CD4-positive, alpha-beta T cell (primary cell): ENCODE results near the gene RIOK2. TPM values are rescaled to one million over a fixed set of nuclear protein-coding genes. Genes with fewer than 3 reads are reported as not detected.
A peak's percentile ranks its signal among the peaks of the same experiment; 100 is the strongest.
"Not testable (repeated sequence)": the region's sequence is repeated elsewhere in the genome, so short reads cannot be mapped to it uniquely, and the experiment has no call there.

Experiments
- ATAC-seq: fragments of 200-7000 bp; cut with Tn5 transposase; one replicate; pipeline ENCODE4 v1.10.0; 2022; ENCODE audit warnings: mild to moderate bottlenecking; ENCODE audit not compliant: poor library complexity
- CTCF ChIA-PET: fragments of 350-600 bp; sonication (Branson Sonifier 250); formaldehyde crosslinking; loops from one replicate; lab custom pipeline; 2021; ENCODE audit warnings: antibody characterized with exemption, inconsistent platforms; lab: Charles Lee
- POLR2A ChIA-PET: fragments of 350-600 bp; sonication (Branson Sonifier 250); formaldehyde crosslinking; loops from one replicate; lab custom pipeline; 2021; ENCODE audit warnings: antibody characterized with exemption, inconsistent platforms; lab: Charles Lee
- DNase-seq, 14 experiments: peaks; one replicate each; pipeline ENCODE4 v3.0.0-alpha.2; 2013 to 2020; ENCODE audit warnings: mixed read lengths in 2 of 14
- H3K27ac ChIP-seq, 2 donors: one replicate each; pipeline versions ENCODE4 v1.5.1 to v1.7.0; 2013; ENCODE audit warnings: low read length in 2 of 2, low read depth in 1 of 2, mild to moderate bottlenecking in 1 of 2
- H3K27me3 ChIP-seq, 2 experiments: 1 replicate in 1 of 2; 2 replicates in 1 of 2; pipeline versions ENCODE4 v1.6.1 to v1.7.0; 2013; ENCODE audit warnings: low read length in 2 of 2, control low read depth in 1 of 2, mild to moderate bottlenecking in 1 of 2, moderate library complexity in 1 of 2; ENCODE audit not compliant: insufficient read depth in 2 of 2, control insufficient read depth in 1 of 2
- H3K36me3 ChIP-seq: one replicate; pipeline ENCODE4 v1.6.1; 2013; ENCODE audit warnings: low read length, control low read depth; ENCODE audit not compliant: insufficient read depth
- H3K4me1 ChIP-seq: one replicate; pipeline ENCODE4 v1.6.1; 2013; ENCODE audit warnings: low read length, control low read depth; ENCODE audit not compliant: insufficient read depth
- H3K4me3 ChIP-seq: one replicate; pipeline ENCODE4 v1.5.1; 2013; ENCODE audit warnings: mild to moderate bottlenecking, low read length, moderate library complexity
- H3K9me3 ChIP-seq, 2 experiments: 1 replicate in 1 of 2; 2 replicates in 1 of 2; pipeline versions ENCODE4 v1.6.1 to v1.7.0; 2013; ENCODE audit warnings: low read length in 2 of 2, mild to moderate bottlenecking in 2 of 2, control low read depth in 1 of 2, moderate library complexity in 1 of 2; ENCODE audit not compliant: control insufficient read depth in 1 of 2, insufficient read depth in 1 of 2
- H3K27ac Mint-ChIP-seq: one replicate; pipeline ENCODE4 v1.8.0; 2020; ENCODE audit warnings: mixed read lengths
- H3K27me3 Mint-ChIP-seq: one replicate; pipeline ENCODE4 v1.8.0; 2021; ENCODE audit warnings: mixed read lengths
- H3K36me3 Mint-ChIP-seq: one replicate; pipeline ENCODE4 v1.8.0; 2021; ENCODE audit warnings: low read depth, mixed read lengths
- H3K4me1 Mint-ChIP-seq: one replicate; pipeline ENCODE4 v1.8.0; 2021; ENCODE audit warnings: low read depth, mixed read lengths
- H3K4me3 Mint-ChIP-seq: one replicate; pipeline ENCODE4 v1.8.0; 2020; ENCODE audit warnings: mild to moderate bottlenecking, mixed read lengths
- H3K9me3 Mint-ChIP-seq: one replicate; pipeline ENCODE4 v1.8.0; 2020; ENCODE audit warnings: mixed read lengths
- intact Hi-C, 2 experiments: fragments of 100-400 bp; cut with DNase I in 1 of 2; cut with micrococcal nuclease in 1 of 2; formaldehyde crosslinking; loops; one replicate each; pipeline versions ENCODE4 v1.15.1 to v1.9.0; 2023 to 2025; cut with DNase I, micrococcal nuclease
- total RNA-seq, 174 experiments: library from RNA in 2 of 174; stranded (reverse) in 2 of 174; gene quantifications; one replicate each; pipeline ENCODE4 v1.2.3 and lab custom pipeline; 2021 to 2026
- TF ChIP-seq, protein P1 (sequence below): fragments of 200-600 bp; IDR thresholded peaks from one replicate; pipeline ENCODE4 v1.8.0; 2022; ENCODE audit warnings: antibody characterized with exemption, mild to moderate bottlenecking

RIOK2 gene
- total RNA-seq, 2 experiments from 2014 or later, result 25.1 to 26.0 TPM

DNA sequence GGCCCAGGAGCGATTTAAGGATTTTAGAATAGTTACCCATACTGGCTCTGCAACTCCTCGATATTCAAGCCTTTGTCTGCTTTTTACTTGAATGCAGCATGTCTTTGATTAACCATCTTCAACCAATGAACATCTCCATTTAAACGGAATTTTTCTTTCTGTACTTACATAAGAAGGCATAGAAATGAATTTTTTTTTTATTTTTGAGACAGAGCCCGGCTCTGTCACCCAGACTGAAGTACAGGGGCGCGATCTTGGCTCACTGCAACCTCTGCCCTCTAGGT lies 825 bp upstream of the RIOK2 start:
- no peaks in the 10 kb centered on the region for H3K9me3 Mint-ChIP-seq
- H3K36me3 ChIP-seq, result peaks cover 6% of the 10 kb centered on the region
- no peak for DNase-seq
- peaks cover 39% of the 10 kb centered on the region for H3K4me1 Mint-ChIP-seq
- peaks cover 11% of the 10 kb centered on the region for H3K4me1 ChIP-seq
- peak overlapping the region; percentile 97 for H3K4me3 Mint-ChIP-seq
- H3K27me3 Mint-ChIP-seq, result no peaks in the 10 kb centered on the region
- ChIA-PET POLR2A (interaction anchor here (1.0 to 1.9 kb wide), 11 partner anchors 15 to 1746 kb away, joined by 3 to 12 read pairs (median 4); partner anchors contain the start of genes ARSK, CAST, CHD1 and ERAP1), CTCF (interaction anchor here (1.7 kb wide), 1 partner anchor 21 kb away, joined by 6 read pairs; no protein-coding TSS in a partner anchor)
- TF ChIP-seq, protein P1, sequence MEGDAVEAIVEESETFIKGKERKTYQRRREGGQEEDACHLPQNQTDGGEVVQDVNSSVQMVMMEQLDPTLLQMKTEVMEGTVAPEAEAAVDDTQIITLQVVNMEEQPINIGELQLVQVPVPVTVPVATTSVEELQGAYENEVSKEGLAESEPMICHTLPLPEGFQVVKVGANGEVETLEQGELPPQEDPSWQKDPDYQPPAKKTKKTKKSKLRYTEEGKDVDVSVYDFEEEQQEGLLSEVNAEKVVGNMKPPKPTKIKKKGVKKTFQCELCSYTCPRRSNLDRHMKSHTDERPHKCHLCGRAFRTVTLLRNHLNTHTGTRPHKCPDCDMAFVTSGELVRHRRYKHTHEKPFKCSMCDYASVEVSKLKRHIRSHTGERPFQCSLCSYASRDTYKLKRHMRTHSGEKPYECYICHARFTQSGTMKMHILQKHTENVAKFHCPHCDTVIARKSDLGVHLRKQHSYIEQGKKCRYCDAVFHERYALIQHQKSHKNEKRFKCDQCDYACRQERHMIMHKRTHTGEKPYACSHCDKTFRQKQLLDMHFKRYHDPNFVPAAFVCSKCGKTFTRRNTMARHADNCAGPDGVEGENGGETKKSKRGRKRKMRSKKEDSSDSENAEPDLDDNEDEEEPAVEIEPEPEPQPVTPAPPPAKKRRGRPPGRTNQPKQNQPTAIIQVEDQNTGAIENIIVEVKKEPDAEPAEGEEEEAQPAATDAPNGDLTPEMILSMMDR, result no peak
- no peak for ATAC-seq
- peak overlapping the region; percentile 73 for H3K4me3 ChIP-seq
- H3K27me3 ChIP-seq, result no peaks in the 10 kb centered on the region
- H3K9me3 ChIP-seq, result no peaks in the 10 kb centered on the region
- intact Hi-C loops, result loop anchor here (2.0 to 10.0 kb wide), 7 partner anchors 649 to 1851 kb away; partner anchors contain the start of genes ELL2 (in 2 of the 2), ARSK (in 1 of the 2), CHD1 (in 1 of the 2) and SKIC3 (in 1 of the 2)
- H3K36me3 Mint-ChIP-seq, result peaks cover 40% of the 10 kb centered on the region
- peak overlapping the region; percentile 90 to 96 for H3K27ac ChIP-seq
- H3K27ac Mint-ChIP-seq, result peak overlapping the region; percentile 98

DNA sequence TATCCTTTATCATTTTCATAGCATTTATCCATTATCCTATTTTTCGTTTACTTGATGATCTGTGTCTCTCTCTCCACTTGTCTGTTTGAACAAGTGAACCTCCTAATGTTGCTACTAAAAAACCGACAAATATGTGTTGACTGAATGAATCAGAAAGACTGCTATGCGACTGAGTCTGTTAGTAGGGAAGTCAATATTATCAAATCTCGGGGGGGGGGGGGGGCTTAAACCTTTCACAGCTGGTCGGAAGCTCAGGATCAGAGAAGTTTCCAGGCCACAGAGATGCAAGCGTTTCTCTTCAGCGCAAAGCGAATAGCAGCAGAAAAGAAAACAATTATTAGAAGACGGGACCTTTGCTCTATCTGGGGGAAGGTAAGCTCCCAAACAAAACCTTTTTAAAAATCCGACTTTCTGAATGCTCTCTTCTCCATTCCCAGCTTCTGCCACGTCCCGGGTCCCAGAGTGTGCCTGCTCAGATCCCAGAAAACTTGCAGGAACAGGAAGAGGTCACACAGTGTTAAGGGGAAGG lies 412 bp downstream of the RIOK2 start:
- intact Hi-C loops, result loop anchor here (2.0 to 10.0 kb wide), 7 partner anchors 648 to 1852 kb away; partner anchors contain the start of genes ELL2 (in 2 of the 2), ARSK (in 1 of the 2), CHD1 (in 1 of the 2) and SKIC3 (in 1 of the 2)
- no peak for ATAC-seq

DNA sequence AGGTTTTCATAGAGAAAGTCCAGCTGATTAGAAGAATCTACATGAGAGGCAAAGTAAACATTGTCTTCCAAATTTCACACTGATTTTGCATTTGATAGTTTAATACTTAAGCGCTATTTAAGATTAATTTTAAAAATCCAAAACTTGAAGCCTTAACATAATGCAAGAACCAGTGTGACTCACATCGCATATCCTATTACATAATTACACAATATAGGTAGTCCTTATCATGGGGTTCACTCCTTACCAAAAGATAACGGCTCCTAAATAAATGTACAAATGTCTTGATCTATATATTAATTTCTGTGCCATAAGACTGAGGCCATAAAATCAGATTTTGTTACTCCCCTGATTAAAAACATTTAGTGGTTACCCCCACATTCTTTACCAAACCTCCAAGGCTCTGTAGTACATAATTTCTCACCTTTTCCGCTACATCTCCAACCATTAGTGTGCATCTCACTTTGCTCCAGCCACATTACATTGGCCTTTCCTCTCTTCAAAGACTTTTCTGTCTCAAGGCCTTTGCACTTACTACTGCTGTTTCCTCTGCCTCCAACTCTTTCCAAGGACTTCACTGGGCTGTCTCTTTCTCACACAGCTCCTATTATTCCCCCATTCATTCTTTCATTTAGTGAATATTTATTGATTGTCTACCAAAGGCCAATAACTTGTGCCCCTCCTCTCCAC lies 1.0 kb downstream of the RIOK2 start:
- peaks cover 25% of the 10 kb centered on the region for H3K36me3 ChIP-seq
- Mint-ChIP-seq H3K36me3 (peaks cover 59% of the 10 kb centered on the region), H3K4me3 (peak overlapping the region; percentile 97), H3K27me3 (no peaks in the 10 kb centered on the region), H3K27ac (peak overlapping the region; percentile 98), H3K9me3 (no peaks in the 10 kb centered on the region), H3K4me1 (peaks cover 45% of the 10 kb centered on the region)
- ChIA-PET POLR2A (interaction anchor here (0.6 to 1.9 kb wide), 7 partner anchors 9 to 520 kb away, joined by 3 to 12 read pairs (median 3); partner anchors contain the start of genes CAST and ERAP1), CTCF (interaction anchor here (1.1 to 1.7 kb wide), 3 partner anchors 19 to 1587 kb away, joined by 3 to 6 read pairs (median 3); no protein-coding TSS in a partner anchor)
- H3K27ac ChIP-seq, result no peak overlapping the region
- DNase-seq (no peak), ATAC-seq (no peak)
- no peaks in the 10 kb centered on the region for H3K27me3 ChIP-seq
- TF ChIP-seq, protein P1, result no peak
- intact Hi-C loops, result loop anchor here (2.0 to 10.0 kb wide), 7 partner anchors 647 to 1853 kb away; partner anchors contain the start of genes ELL2 (in 2 of the 2), ARSK (in 1 of the 2), CHD1 (in 1 of the 2) and SKIC3 (in 1 of the 2)
- no peaks in the 10 kb centered on the region for H3K9me3 ChIP-seq
- H3K4me3 ChIP-seq, result peak overlapping the region; percentile 73
- H3K4me1 ChIP-seq, result peaks cover 11% of the 10 kb centered on the region

More for the DNA sequence above, 412 bp downstream of the RIOK2 start:
- Histone ChIP-seq H3K9me3 (no peaks in the 10 kb centered on the region), H3K36me3 (peaks cover 18% of the 10 kb centered on the region), H3K4me3 (peak overlapping the region; percentile 73), H3K4me1 (peaks cover 11% of the 10 kb centered on the region), H3K27ac (peak overlapping the region; percentile 90 to 96), H3K27me3 (no peaks in the 10 kb centered on the region)
- Mint-ChIP-seq H3K9me3 (no peaks in the 10 kb centered on the region), H3K36me3 (peaks cover 53% of the 10 kb centered on the region), H3K4me1 (peaks cover 45% of the 10 kb centered on the region), H3K27ac (peak overlapping the region; percentile 98), H3K4me3 (peak overlapping the region; percentile 97), H3K27me3 (no peaks in the 10 kb centered on the region)
- TF ChIP-seq, protein P1, result no peak
- POLR2A ChIA-PET, result interaction anchor here (0.6 to 1.9 kb wide), 9 partner anchors 9 to 1587 kb away, joined by 3 to 12 read pairs (median 4); partner anchors contain the start of genes CAST, ERAP1 and LNPEP
- peak in 3 of 14 experiments; percentile 32 to 40 (median 40) for DNase-seq
- CTCF ChIA-PET, result interaction anchor here (1.1 to 1.7 kb wide), 3 partner anchors 19 to 1587 kb away, joined by 3 to 6 read pairs (median 3); no protein-coding TSS in a partner anchor

DNA sequence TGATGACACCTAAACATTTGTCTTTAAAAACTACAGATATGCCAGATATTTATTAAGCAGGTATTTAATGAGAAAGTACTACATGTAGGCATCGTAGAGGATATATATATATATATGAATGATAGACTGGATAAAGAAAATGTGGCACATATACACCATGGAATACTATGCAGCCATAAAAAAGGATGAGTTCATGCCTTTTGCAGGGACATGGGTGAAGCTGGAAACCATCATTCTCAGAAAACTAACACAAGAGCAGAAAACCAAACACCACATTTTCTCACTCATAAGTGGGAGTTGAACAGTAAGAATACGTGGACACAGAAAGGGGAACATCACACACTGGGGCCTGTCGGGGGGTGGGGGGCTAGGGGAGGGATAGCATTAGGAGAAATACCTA lies 3.6 kb downstream of the RIOK2 start:
- Histone ChIP-seq H3K4me1 (peaks cover 11% of the 10 kb centered on the region), H3K36me3 (peaks cover 50% of the 10 kb centered on the region)
- H3K4me3 ChIP-seq, H3K9me3 Mint-ChIP-seq, H3K27ac ChIP-seq, ATAC-seq, H3K9me3 ChIP-seq, H3K27ac Mint-ChIP-seq, POLR2A ChIA-PET, intact Hi-C loops, CTCF ChIA-PET, H3K27me3 ChIP-seq, DNase-seq, H3K27me3 Mint-ChIP-seq: not testable (repeated sequence)
- Mint-ChIP-seq H3K4me3 (peak overlapping the region; percentile 30), H3K36me3 (peaks cover 82% of the 10 kb centered on the region), H3K4me1 (peaks cover 45% of the 10 kb centered on the region)
